ENCODE results near the gene KRTAP2-2.

The KRTAP2-2 gene

DNA sequence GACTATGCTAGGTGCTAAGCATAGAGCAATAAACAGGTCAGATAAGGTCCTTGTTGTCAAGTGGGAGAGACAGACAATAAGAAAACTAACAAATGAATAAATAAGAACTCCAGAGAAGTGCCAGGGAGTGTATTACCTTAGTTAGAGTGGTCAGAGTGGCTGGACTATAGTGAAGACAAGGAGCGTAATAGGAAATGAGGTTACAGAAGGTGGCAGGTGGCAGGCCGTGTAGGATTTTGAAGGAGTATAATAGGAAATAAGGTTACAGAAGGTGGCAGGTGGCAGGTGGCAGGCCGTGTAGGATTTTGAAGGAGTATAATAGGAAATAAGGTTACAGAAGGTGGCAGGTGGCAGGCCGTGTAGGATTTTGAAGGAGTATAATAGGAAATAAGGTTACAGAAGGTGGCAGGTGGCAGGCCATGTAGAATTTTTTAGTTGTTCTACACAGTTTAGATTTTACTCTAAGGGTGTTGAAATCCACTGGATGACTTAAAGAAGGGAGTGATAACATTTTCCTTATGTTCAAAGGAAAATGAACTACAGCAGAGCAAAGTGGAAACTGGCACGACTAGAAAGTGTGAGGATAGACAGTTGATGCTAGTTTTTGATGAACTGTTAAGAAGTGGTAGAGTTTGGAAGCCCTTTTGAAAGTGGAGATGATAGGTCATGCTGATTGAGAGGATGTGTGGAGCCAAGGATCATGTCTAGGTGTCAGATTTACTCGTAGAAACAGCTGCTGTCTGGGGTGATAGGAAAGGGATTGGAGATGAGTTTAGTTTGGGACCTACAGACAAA, 42.5 kb downstream of the KRTAP2-2 start:
- Histone ChIP-seq H3K4me3 (ENCODE audit: low read length) (no peak overlapping the region), H4K20me1 (ENCODE audit: control insufficient read depth, insufficient read depth, low read depth, low read length) (no peaks in the 10 kb centered on the region), H3K4me1 (ENCODE audit: control insufficient read depth, low read length) (no peaks in the 10 kb centered on the region), H3K9me2 (replicated peaks; ENCODE audit: control insufficient read depth, low read length) (no peaks in the 10 kb centered on the region), H3K79me2 (ENCODE audit: control insufficient read depth, low read length) (no peaks in the 10 kb centered on the region), H3K27ac (ENCODE audit: low read depth, low read length) (no peak overlapping the region), H3K4me2 (ENCODE audit: low read length) (no peak overlapping the region), H3F3A (ENCODE audit: control insufficient read depth, insufficient read depth) (no peaks in the 10 kb centered on the region), H3K36me3 (ENCODE audit: control insufficient read depth, low read length) (no peaks in the 10 kb centered on the region), H3K27me3 (ENCODE audit: control insufficient read depth, low read length) (no peaks in the 10 kb centered on the region), H3K9me3 (ENCODE audit: control insufficient read depth, insufficient read depth, low read length) (no peaks in the 10 kb centered on the region)
- TF ChIP-seq, protein P1, sequence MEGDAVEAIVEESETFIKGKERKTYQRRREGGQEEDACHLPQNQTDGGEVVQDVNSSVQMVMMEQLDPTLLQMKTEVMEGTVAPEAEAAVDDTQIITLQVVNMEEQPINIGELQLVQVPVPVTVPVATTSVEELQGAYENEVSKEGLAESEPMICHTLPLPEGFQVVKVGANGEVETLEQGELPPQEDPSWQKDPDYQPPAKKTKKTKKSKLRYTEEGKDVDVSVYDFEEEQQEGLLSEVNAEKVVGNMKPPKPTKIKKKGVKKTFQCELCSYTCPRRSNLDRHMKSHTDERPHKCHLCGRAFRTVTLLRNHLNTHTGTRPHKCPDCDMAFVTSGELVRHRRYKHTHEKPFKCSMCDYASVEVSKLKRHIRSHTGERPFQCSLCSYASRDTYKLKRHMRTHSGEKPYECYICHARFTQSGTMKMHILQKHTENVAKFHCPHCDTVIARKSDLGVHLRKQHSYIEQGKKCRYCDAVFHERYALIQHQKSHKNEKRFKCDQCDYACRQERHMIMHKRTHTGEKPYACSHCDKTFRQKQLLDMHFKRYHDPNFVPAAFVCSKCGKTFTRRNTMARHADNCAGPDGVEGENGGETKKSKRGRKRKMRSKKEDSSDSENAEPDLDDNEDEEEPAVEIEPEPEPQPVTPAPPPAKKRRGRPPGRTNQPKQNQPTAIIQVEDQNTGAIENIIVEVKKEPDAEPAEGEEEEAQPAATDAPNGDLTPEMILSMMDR (IDR thresholded peaks at IDR 0.05; ENCODE audit: low read depth, low read length, poor library complexity, severe bottlenecking), result no peak
- no peak for TF ChIP-seq EZH2phosphoT487 (IDR thresholded peaks at IDR 0.05; ENCODE audit: borderline replicate concordance, low read length)

DNA sequence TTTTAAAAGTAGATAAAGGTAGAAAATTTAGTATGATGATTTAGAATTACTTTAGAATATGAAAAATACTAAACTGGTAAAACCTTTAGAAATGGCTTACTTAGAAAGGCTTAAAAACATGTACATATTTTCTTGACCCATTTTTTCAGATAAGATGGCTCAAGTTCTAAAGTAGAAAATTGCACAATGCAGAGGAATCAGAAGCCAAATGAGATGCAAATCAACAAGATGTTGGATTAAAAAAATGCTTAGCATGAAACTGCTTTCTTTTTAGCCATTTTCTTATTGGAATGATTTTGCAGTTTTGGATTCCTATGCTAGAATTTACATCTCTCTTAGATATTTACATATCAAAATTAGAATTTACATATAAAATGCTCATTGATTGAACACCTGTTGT, 44.6 kb downstream of the KRTAP2-2 start:
- Histone ChIP-seq H3K9me3 (ENCODE audit: control insufficient read depth, insufficient read depth, low read length) (no peaks in the 10 kb centered on the region), H3F3A (ENCODE audit: control insufficient read depth, insufficient read depth) (no peaks in the 10 kb centered on the region), H3K4me3 (ENCODE audit: low read length) (no peak overlapping the region), H3K79me2 (ENCODE audit: control insufficient read depth, low read length) (no peaks in the 10 kb centered on the region), H3K36me3 (ENCODE audit: control insufficient read depth, low read length) (no peaks in the 10 kb centered on the region), H3K9me2 (replicated peaks; ENCODE audit: control insufficient read depth, low read length) (no peaks in the 10 kb centered on the region), H3K4me1 (ENCODE audit: control insufficient read depth, low read length) (no peaks in the 10 kb centered on the region), H3K27ac (ENCODE audit: low read depth, low read length) (no peak overlapping the region), H4K20me1 (ENCODE audit: control insufficient read depth, insufficient read depth, low read depth, low read length) (no peaks in the 10 kb centered on the region), H3K27me3 (ENCODE audit: control insufficient read depth, low read length) (no peaks in the 10 kb centered on the region; the same call in 1 of the 2 replicates), H3K4me2 (ENCODE audit: low read length) (no peak overlapping the region)
- no peak for TF ChIP-seq EZH2phosphoT487 (IDR thresholded peaks at IDR 0.05; ENCODE audit: borderline replicate concordance, low read length)

DNA sequence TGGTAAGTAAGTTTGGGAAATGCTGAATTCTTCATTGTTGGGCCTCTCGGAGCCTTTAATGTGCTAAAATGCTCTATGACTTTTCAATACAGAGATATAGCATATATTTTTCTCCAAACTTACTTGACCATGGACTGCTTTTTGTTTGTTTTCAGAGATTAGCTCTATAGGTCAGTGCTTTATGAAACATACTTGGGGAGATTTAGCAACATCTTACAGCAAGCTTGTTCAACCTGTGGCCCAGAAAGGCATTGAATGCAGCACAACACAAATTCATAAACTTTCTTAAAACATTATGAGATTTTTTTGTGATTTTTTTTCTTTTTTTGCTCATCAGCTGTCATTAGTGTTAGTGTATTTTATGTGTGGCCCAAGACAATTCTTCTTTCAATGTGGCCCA, 45.1 kb downstream of the KRTAP2-2 start:
- Histone ChIP-seq H3K9me3 (ENCODE audit: control insufficient read depth, insufficient read depth, low read length) (no peaks in the 10 kb centered on the region), H4K20me1 (ENCODE audit: control insufficient read depth, insufficient read depth, low read depth, low read length) (no peaks in the 10 kb centered on the region), H3K79me2 (ENCODE audit: control insufficient read depth, low read length) (no peaks in the 10 kb centered on the region), H3F3A (ENCODE audit: control insufficient read depth, insufficient read depth) (no peaks in the 10 kb centered on the region), H3K36me3 (ENCODE audit: control insufficient read depth, low read length) (no peaks in the 10 kb centered on the region), H3K4me1 (ENCODE audit: control insufficient read depth, low read length) (no peaks in the 10 kb centered on the region), H3K4me3 (ENCODE audit: low read length) (no peak overlapping the region), H3K9me2 (replicated peaks; ENCODE audit: control insufficient read depth, low read length) (no peaks in the 10 kb centered on the region), H3K27me3 (ENCODE audit: control insufficient read depth, low read length) (peaks cover under 1% of the 10 kb centered on the region; the same call in 1 of the 2 replicates), H3K4me2 (ENCODE audit: low read length) (no peak overlapping the region), H3K27ac (ENCODE audit: low read depth, low read length) (no peak overlapping the region)
- no peak for TF ChIP-seq EZH2phosphoT487 (IDR thresholded peaks at IDR 0.05; ENCODE audit: borderline replicate concordance, low read length)
- TF ChIP-seq, protein P1 (IDR thresholded peaks at IDR 0.05; ENCODE audit: low read depth, low read length, poor library complexity, severe bottlenecking), result no peak

DNA sequence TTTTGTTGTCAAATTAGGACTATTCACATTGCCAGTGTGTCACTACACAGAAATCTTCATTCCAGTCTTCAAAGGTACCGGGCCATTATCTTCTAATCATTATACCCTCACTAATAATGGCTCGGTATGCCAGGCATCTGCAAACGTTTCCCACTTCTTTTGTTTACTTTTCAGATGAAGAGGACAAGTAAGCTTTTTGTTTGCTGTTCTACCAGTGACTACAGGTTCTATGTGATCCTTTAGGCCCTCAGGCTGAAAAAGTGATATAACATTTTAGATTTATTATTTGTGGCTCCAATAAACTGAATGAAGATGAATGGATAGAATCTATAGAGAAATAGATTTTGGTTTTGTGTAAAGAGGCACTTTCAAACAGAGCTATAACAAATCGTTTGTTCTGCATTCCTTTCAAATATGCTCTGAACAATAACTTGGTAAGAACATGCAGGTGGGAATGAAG, 45.7 kb downstream of the KRTAP2-2 start:
- Histone ChIP-seq H3K79me2 (ENCODE audit: control insufficient read depth, low read length) (no peaks in the 10 kb centered on the region), H4K20me1 (ENCODE audit: control insufficient read depth, insufficient read depth, low read depth, low read length) (no peaks in the 10 kb centered on the region), H3K36me3 (ENCODE audit: control insufficient read depth, low read length) (no peaks in the 10 kb centered on the region), H3K4me2 (ENCODE audit: low read length) (no peak overlapping the region), H3K9me2 (replicated peaks; ENCODE audit: control insufficient read depth, low read length) (no peaks in the 10 kb centered on the region), H3K4me3 (ENCODE audit: low read length) (no peak overlapping the region), H3K27ac (ENCODE audit: low read depth, low read length) (no peak overlapping the region), H3K9me3 (ENCODE audit: control insufficient read depth, insufficient read depth, low read length) (no peaks in the 10 kb centered on the region), H3K4me1 (ENCODE audit: control insufficient read depth, low read length) (no peaks in the 10 kb centered on the region), H3F3A (ENCODE audit: control insufficient read depth, insufficient read depth) (no peaks in the 10 kb centered on the region), H3K27me3 (ENCODE audit: control insufficient read depth, low read length) (peaks cover 4% of the 10 kb centered on the region; the same call in 1 of the 2 replicates)
- TF ChIP-seq, protein P1 (IDR thresholded peaks at IDR 0.05; ENCODE audit: low read depth, low read length, poor library complexity, severe bottlenecking), result no peak
- no peak for TF ChIP-seq EZH2phosphoT487 (IDR thresholded peaks at IDR 0.05; ENCODE audit: borderline replicate concordance, low read length)
